ENCODE results near the gene NF1.
"Not testable (repeated sequence)": the region's sequence is repeated elsewhere in the genome, so short reads cannot be mapped to it uniquely, and the experiment has no call there.

NF1 gene

GRCh38 chr17:31299624-31300023 is 204.8 kb downstream of the NF1 start:
- no peak for DNase-seq

GRCh38 chr17:31307640-31308039 is 212.9 kb downstream of the NF1 start:
- no peak for DNase-seq

- no peak for DNase-seq
Observed at GRCh38 chr17:31308372-31309334, 213.9 kb downstream of the NF1 start.

- no peak for DNase-seq
Observed at GRCh38 chr17:31309556-31309955, 214.8 kb downstream of the NF1 start.

- no peak for DNase-seq
Observed at GRCh38 chr17:31310260-31310659, 215.5 kb downstream of the NF1 start.

GRCh38 chr17:31310886-31311285 is 216.1 kb downstream of the NF1 start:
- no peak for DNase-seq

- DNase-seq = no peak
Observed at GRCh38 chr17:31311526-31311925, 216.7 kb downstream of the NF1 start.

- DNase-seq = not testable (repeated sequence)
Observed at GRCh38 chr17:31312223-31312622, 217.4 kb downstream of the NF1 start.

- DNase-seq = no peak
Observed at GRCh38 chr17:31313982-31314781, 219.4 kb downstream of the NF1 start, which contains the start of gene EVI2B. EVI2B (minus strand) TSS chr17:31314054; CDS start chr17:31305609, 8,445 bp downstream.

GRCh38 chr17:31314782-31315100 is 220.0 kb downstream of the NF1 start:
- no peak for DNase-seq

GRCh38 chr17:31318298-31318801 is 223.6 kb downstream of the NF1 start:
- no peak for DNase-seq

- DNase-seq = no peak
Observed at GRCh38 chr17:31318851-31319661, 224.3 kb downstream of the NF1 start.

- DNase-seq = no peak
Observed at GRCh38 chr17:31320241-31320640, 225.5 kb downstream of the NF1 start.

- no peak for DNase-seq
Observed at GRCh38 chr17:31320791-31321190, 226.0 kb downstream of the NF1 start.

GRCh38 chr17:31321481-31321880 is 226.7 kb downstream of the NF1 start, which contains the start of gene EVI2A:
EVI2A (minus strand) TSS chr17:31321622; CDS start chr17:31319013, 2,609 bp downstream.
- DNase-seq = no peak

- DNase-seq = no peak
Observed at GRCh38 chr17:31321966-31322365, 227.2 kb downstream of the NF1 start.

GRCh38 chr17:31323551-31323950 is 228.8 kb downstream of the NF1 start:
- DNase-seq = no peak

- no peak for DNase-seq
Observed at GRCh38 chr17:31327534-31328159, 232.9 kb downstream of the NF1 start.

GRCh38 chr17:31328160-31328535 is 233.4 kb downstream of the NF1 start:
- DNase-seq = no peak

GRCh38 chr17:31329221-31329620 is 234.4 kb downstream of the NF1 start:
- no peak for DNase-seq

- DNase-seq = no peak
Observed at GRCh38 chr17:31339906-31340661, 245.3 kb downstream of the NF1 start.

Measured in NCI-H524 (cell line).